ENCODE data around the gene ELOVL2. TPM values are rescaled to one million over a fixed set of nuclear protein-coding genes. Genes with fewer than 3 reads are reported as not detected.

Gene ELOVL2, protein sequence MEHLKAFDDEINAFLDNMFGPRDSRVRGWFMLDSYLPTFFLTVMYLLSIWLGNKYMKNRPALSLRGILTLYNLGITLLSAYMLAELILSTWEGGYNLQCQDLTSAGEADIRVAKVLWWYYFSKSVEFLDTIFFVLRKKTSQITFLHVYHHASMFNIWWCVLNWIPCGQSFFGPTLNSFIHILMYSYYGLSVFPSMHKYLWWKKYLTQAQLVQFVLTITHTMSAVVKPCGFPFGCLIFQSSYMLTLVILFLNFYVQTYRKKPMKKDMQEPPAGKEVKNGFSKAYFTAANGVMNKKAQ
- total RNA-seq = under 0.01 and 0.17 TPM in 2 replicates

DNA sequence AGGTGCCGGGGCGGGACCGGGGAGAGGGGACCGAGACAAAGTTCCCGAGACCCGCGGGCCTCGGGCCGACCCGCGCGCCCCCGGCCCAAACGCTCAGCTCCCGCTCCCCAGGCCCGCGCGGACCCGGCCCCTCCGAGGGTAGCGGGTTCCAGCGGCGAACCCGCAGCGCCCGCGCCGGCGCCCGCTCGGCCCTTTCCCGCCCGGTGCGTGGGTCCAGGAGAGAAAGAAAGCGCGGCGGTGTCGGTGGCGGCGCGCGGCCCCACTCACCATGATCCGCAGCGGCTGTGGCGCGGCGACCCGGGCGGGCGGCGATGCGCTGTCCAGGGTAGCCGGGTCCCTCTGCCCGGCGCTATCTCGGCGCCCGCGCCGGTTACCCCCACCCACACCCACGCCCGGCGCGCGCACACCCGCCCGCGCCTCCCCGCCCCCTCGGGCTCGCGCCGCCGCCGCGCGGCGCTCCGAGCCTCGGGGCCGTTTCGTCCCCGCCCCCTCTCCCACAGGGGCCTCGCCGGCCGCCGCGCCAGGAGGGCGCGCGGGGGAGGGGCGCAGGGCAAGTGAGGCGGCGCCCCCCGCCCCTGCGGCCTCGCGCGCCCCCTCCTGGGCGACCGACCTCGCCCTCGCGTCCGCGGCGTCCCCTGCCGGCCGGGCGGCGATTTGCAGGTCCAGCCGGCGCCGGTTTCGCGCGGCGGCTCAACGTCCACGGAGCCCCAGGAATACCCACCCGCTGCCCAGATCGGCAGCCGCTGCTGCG, at the start of gene ELOVL2:
Gene ELOVL2, minus strand, starts transcription at position 345 of the 751 bp plus-strand sequence. Its CDS starts 75 bp downstream, at position 270.

Other genes with a start within 250 kb of the ELOVL2 start
- 0.15 TPM in 1 of 2 replicates, not detected in the other for gene MAK, start 205.8 kb downstream of the ELOVL2 start, total RNA-seq
- gene GCM2, start 162.3 kb downstream of the ELOVL2 start, total RNA-seq = not detected in 2 replicates
- under 0.01 and 0.30 TPM in 2 replicates for gene SYCP2L, start 157.3 kb downstream of the ELOVL2 start, total RNA-seq
- 4.5 and 5.4 TPM in 2 replicates for gene SMIM13, start 49.5 kb upstream of the ELOVL2 start, total RNA-seq
- gene ERVFRD-1, start 67.4 kb upstream of the ELOVL2 start, total RNA-seq = not detected in 2 replicates
- 3.4 and 3.7 TPM in 2 replicates for gene NEDD9, start 188.4 kb upstream of the ELOVL2 start, total RNA-seq